Astrocyte of the hippocampus (primary cell): ENCODE results near the gene KLHDC1.
"Not testable (repeated sequence)": the region's sequence is repeated elsewhere in the genome, so short reads cannot be mapped to it uniquely, and the experiment has no call there.

Experiments used
- DNase-seq: peaks from one replicate; pipeline ENCODE4 v3.0.0; 2011; ENCODE audit warnings: low read depth, low spot score

KLHDC1 gene

GRCh38 chr14:49721733-49722435, 29.0 kb downstream of the KLHDC1 start:
- DNase-seq: not testable (repeated sequence)

GRCh38 chr14:49727171-49727570, 34.3 kb downstream of the KLHDC1 start:
- DNase-seq: no peak

- no peak for DNase-seq
These were observed 40.0 kb downstream of the KLHDC1 start for GRCh38 chr14:49732896-49733295.

- DNase-seq: no peak
These were observed 40.9 kb downstream of the KLHDC1 start for GRCh38 chr14:49733836-49734235.

GRCh38 chr14:49735669-49736068, 42.7 kb downstream of the KLHDC1 start:
- not testable (repeated sequence) for DNase-seq

GRCh38 chr14:49745191-49745590, 52.3 kb downstream of the KLHDC1 start:
- DNase-seq: no peak

- DNase-seq: not testable (repeated sequence)
These were observed 53.6 kb downstream of the KLHDC1 start for GRCh38 chr14:49746476-49746875.

GRCh38 chr14:49754570-49755097, 61.7 kb downstream of the KLHDC1 start:
- no peak for DNase-seq

- DNase-seq: no peak
These were observed 62.5 kb downstream of the KLHDC1 start for GRCh38 chr14:49755378-49755777.

GRCh38 chr14:49761839-49762551, 69.1 kb downstream of the KLHDC1 start:
- no peak for DNase-seq

- no peak for DNase-seq
These were observed 73.9 kb downstream of the KLHDC1 start for GRCh38 chr14:49766839-49767238.

GRCh38 chr14:49767270-49767570, 74.3 kb downstream of the KLHDC1 start:
- no peak for DNase-seq

- peak; percentile 97 for DNase-seq
These were observed 74.8 kb downstream of the KLHDC1 start, which contains the start of gene KLHDC2 for GRCh38 chr14:49767571-49768300. KLHDC2 (plus strand) TSS chr14:49768153; CDS start chr14:49768469, 316 bp downstream.

GRCh38 chr14:49768301-49769121, 75.6 kb downstream of the KLHDC1 start:
- DNase-seq: peak; percentile 76

- DNase-seq: peak; percentile 79
These were observed 76.3 kb downstream of the KLHDC1 start for GRCh38 chr14:49769171-49769570.

GRCh38 chr14:49769581-49770211, 76.8 kb downstream of the KLHDC1 start:
- DNase-seq: peak; percentile 19

GRCh38 chr14:49770212-49770817, 77.4 kb downstream of the KLHDC1 start:
- peak; percentile 53 for DNase-seq

GRCh38 chr14:49771691-49772090, 78.8 kb downstream of the KLHDC1 start:
- not testable (repeated sequence) for DNase-seq

- DNase-seq: peak; percentile 64
These were observed 81.2 kb downstream of the KLHDC1 start for GRCh38 chr14:49774106-49774505.

GRCh38 chr14:49778421-49778820, 85.5 kb downstream of the KLHDC1 start:
- no peak for DNase-seq
